OCI-LY7 (cell line): ENCODE data around the gene NPEPL1.

Source experiments
- CTCF ChIP-seq: fragments of 200-600 bp; sonication (generic); conservative IDR thresholded peaks from 2 replicates; pipeline ENCODE4 v1.5.1; 2014; ENCODE audit warnings: mild to moderate bottlenecking, antibody characterized with exemption, low read length, moderate library complexity, mixed read lengths
- EZH2phosphoT487 ChIP-seq: fragments of 200-600 bp; sonication (generic); IDR thresholded peaks from 2 replicates; pipeline ENCODE4 v1.6.1; 2018; ENCODE audit warnings: low read depth, borderline replicate concordance, mild to moderate bottlenecking, mixed run types, antibody characterized with exemption, low read length, moderate library complexity, mixed read lengths

DNA sequence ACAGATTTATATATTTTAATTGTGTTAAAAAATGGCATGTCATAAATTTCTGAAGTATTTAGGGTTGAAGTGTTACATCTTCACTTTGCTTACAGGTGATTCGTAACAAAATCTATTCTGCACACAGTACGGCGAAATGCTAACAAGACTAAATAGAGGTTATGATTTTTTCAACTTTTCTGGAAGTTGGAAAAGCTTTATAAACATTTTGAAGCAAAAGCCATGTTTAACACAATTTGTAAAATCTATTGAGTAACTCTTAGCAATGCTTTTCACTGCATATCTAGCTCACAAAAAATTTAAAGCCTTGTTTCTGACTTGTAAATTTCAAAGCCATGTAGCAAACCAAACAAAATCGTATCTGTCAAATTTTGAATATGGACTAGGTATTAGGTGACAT is 38.3 kb upstream of the NPEPL1 start:
- no peak for TF ChIP-seq CTCF
- no peak for TF ChIP-seq EZH2phosphoT487
